HG02610 (cell line): Measurements from ENCODE around the gene NPAS3.

Source experiments
- ATAC-seq: cut with Tn5 transposase; IDR thresholded peaks from one replicate; pipeline ENCODE4 v1.9.1; 2021; ENCODE audit warnings: mild to moderate bottlenecking, moderate library complexity; ENCODE audit not compliant: unreplicated experiment

The NPAS3 gene

DNA sequence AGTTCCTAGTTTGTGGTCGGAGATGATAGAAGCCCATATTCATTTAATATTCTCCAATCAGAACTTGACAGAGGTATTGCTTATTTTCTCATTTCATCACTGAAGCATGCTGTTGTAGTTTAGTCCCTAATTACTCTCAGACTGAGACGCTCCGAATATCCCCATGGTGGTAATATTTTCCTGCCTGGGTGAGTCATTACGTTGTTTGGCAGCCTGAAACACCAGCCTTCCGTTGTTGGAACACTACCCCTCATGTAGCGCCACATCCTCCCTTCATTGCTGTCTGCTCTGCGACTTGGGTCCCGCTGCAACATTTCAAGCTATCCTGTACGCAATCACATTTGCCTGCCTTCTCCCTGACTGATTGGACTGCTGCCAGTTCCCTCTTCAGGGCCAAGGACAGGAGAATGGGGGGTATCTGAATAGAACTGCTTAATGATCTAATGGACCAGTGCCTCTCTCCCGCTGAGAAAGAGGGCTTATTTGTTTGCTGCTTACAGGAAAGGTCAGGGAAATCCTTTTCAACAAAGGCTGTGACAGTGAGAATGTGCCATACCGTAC lies 369.1 kb downstream of the NPAS3 start:
- no peak for ATAC-seq

GRCh38 chr14:33309106-33309505 lies 370.4 kb downstream of the NPAS3 start:
- no peak for ATAC-seq

DNA sequence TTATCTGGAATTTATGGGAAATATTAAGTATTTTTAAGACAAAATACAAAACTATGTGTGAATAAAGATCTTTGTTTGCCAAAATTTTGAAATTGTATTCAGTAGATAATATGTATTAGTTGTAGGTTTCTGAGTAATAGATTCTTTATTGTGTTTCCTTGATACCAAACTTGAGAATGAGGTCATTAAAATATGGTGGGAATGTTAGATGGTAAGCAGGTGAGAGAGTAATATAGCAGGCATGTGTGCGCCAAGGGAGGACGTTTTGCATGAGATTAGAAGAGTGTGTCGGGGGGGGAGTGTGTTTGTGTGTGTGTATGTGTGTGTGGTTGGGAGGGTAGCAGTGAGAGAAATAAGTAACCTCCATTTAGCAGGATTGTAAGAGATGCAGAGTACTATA lies 376.5 kb downstream of the NPAS3 start:
- ATAC-seq = no peak

GRCh38 chr14:33315721-33316120 lies 377.0 kb downstream of the NPAS3 start:
- ATAC-seq = no peak

- no peak for ATAC-seq
These were observed 379.0 kb downstream of the NPAS3 start for GRCh38 chr14:33317675-33318074.

- no peak for ATAC-seq
These were observed 385.3 kb downstream of the NPAS3 start for GRCh38 chr14:33323979-33324378.

GRCh38 chr14:33331176-33331949 lies 392.7 kb downstream of the NPAS3 start:
- ATAC-seq = no peak

DNA sequence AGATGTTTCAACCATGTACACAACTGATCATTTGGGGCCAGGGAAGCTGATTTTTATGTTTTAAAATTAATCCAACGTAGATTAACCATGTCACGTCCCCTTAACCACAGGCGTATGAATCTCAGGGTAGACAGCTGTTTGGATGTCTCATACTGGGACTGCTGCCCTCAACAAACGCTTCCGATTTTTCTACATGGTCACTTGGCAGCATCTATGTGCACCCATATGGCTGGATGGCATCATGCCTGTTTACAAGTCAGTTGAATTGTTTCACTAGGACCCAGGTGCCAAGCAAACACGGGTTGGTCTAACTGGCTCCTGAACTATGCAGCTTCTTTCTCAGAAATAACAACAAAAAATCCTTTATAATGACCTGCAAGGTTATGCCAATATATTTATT lies 393.8 kb downstream of the NPAS3 start:
- no peak for ATAC-seq

GRCh38 chr14:33335366-33335765 lies 396.7 kb downstream of the NPAS3 start:
- ATAC-seq = no peak

GRCh38 chr14:33342299-33342974 lies 403.8 kb downstream of the NPAS3 start:
- ATAC-seq = no peak

DNA sequence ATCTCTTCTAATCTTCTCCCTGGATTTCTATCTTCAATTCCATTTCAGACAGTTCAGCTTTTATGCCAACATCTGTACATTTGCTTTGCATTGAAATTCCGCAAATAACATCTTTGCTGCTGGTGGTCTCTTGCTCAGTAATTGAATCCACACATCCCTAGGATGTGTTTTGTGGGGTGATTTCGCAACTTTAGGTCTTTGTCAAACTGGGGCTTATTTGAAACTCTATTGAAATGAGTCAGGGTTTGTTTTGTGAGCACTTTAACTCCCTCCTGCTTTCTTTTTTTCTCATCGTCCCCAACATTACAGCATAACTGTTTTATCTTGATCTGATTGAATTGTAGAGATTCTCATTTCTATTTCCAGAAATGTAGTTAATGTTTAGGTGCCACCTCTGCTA lies 404.3 kb downstream of the NPAS3 start:
- ATAC-seq = no peak

DNA sequence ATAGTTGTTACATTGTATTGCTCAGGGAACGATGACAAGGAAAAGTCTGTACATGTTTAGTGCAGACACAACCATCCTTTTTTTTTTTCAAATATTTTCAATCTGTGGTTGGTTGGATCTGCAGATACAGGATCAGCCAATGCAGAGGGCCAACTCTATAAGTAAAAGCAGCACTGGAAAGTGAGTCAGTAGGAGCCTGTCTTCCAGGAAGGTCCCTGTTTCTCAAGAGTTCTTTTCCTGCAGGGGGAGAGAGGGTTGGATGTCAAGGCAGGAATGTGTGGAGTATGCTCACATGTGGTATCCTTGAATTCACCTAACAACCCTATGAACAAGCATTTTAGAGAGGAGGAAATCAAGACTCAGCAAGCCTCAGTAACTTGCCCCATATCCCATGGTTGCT lies 409.1 kb downstream of the NPAS3 start:
- no peak for ATAC-seq

DNA sequence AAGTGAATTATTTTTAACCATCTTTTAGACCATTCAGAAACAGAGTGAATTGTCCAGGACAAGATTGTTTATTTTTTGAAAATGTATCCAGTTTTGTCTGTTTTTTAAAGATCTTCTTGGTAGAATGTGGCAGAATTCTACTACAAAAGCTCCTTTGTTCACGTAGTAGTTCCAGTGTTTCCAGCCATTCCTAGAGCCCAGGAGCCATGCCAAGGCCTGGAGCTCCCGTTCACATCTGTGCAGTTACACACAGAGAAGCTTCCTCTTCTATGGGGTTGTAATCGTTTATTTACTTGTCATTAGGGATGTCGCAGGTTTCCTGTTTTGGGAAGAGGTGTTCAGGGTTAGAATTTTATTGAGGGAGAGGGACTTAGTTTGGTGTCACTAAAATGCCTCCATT lies 409.8 kb downstream of the NPAS3 start:
- no peak for ATAC-seq

DNA sequence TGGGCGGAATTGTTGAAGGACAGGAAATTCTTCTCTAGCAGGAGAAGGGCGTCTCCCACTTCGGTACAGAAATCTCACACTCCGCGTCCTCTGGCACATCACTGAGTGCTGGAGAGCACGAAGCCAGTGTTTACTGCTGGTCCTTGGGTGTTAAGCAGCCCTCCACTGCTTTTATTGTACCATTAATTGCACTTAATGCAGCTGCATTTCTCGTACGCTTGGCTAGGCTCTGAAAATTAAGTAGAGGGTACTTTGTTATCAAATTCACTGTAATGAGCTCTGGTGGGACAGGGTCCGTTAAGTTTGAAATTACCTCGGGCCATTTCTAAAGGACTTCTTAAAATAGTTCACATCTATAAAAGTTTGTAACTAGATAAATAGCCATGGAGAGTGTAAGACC lies 411.2 kb downstream of the NPAS3 start:
- ATAC-seq = no peak

GRCh38 chr14:33350366-33350990 lies 411.8 kb downstream of the NPAS3 start:
- no peak for ATAC-seq

DNA sequence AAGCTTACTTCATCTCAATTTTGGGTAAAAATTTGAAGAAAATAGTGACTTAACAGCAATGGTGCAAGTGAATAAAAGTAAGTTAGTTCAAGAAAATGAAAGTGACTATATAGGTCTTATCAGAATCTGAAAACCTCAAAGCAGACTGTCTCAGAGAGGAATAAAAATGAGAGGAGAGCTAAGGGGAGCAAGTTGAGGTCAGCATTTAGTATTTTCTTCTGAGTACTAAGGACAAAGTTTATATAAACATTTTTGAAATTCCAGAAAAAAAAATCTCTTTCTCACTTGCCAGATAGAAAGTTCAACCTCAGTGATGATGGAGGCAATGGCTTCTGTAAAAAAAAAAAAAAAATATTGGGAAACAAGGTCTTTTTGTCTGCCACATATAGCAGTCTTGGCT lies 414.1 kb downstream of the NPAS3 start:
- no peak for ATAC-seq

DNA sequence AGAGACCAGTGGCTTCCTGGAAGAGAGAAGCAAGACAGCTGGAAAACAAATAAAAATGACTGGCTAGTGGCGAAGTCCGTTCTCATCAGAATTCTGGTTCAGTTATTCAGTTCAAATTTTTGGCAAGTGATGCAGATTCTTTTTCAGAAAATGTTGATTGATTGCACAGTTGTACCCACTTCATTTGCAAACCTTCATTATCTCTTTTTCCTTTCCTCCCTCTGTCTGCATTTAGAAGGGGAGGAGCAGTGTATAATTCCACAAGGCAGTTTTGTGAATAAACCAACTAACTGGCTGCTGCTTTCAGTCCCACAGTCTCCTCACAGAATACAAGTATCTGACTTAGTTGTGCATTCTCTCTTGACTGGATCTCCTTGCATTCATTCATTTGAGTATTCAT lies 417.5 kb downstream of the NPAS3 start:
- ATAC-seq = no peak

- ATAC-seq = no peak
These were observed 418.7 kb downstream of the NPAS3 start for GRCh38 chr14:33357225-33358010.

DNA sequence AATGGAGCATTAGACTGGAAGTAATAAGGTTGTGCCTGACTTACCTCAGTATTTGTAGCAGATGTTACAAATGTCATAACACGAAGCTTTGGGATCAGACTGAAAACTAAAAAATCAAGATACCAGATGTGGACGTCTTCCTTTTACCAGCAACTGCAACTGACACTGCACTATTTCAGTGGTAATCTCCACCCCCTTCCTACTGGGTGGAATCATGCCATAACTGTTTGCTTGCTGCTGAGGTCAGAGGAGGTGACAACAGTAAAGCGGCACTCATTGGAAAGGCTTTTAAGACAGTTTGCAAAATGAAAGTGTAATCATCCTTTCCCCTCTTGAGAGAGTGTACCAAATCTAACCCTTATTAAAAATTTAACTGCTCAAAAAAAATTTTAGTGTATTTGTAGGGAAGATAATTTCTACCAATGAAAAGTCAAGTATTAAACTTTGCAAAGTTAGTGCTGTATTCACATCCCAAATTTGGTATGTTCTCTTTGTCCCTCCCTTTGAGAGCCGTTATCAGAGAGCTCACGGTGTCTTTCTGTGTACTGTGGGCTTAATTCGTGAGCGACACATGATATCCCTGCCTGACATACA lies 420.7 kb downstream of the NPAS3 start:
- ATAC-seq = no peak

GRCh38 chr14:33362934-33363333 lies 424.3 kb downstream of the NPAS3 start:
- ATAC-seq = no peak

DNA sequence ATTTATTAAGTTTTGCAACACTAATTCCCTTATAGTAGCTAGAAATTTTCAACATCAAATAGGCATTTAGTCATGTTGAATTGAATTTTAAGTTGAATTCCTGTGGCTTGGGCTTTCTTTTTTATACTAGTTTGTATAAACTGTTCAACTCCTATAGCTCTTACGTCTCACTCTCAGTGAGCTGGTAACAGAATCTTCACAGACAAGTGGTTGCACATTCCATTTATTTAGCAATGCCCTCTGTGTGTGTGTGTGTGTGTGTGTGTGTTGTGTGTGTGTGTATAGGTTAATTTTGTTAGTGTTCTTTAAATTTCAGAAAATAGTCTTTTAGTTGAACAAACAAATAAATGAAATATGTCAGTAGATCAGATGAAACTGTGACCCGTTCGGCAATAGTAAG lies 425.0 kb downstream of the NPAS3 start:
- no peak for ATAC-seq
